Neural progenitor cell (in vitro differentiated cells): ENCODE results near the gene GABBR2. TPM values are rescaled to one million over a fixed set of nuclear protein-coding genes. Genes with fewer than 3 reads are reported as not detected.

Source experiments
- DNase-seq: peaks from one replicate; pipeline ENCODE4 v3.0.0-alpha.2; 2016; ENCODE audit warnings: low spot score
- H2AFZ ChIP-seq: fragments of 200-600 bp; sonication (generic); replicated peaks from 2 replicates; pipeline ENCODE4 v1.6.1; 2016; ENCODE audit warnings: antibody characterized with exemption
- H3F3A ChIP-seq: fragments of 200-600 bp; sonication (generic); 2 replicates; pipeline ENCODE4 v1.6.1; 2016; ENCODE audit warnings: antibody characterized with exemption, low read depth
- H3K27ac ChIP-seq: fragments of 200-600 bp; sonication (generic); 2 replicates; pipeline ENCODE4 v1.5.1; 2016; ENCODE audit warnings: mild to moderate bottlenecking
- H3K27me3 ChIP-seq: fragments of 200-600 bp; sonication (generic); 2 replicates; pipeline ENCODE4 v1.6.1; 2016; ENCODE audit warnings: mild to moderate bottlenecking, moderate library complexity
- H3K36me3 ChIP-seq: fragments of 200-600 bp; sonication (generic); 2 replicates; pipeline ENCODE4 v1.5.1; 2016
- H3K4me1 ChIP-seq: fragments of 200-600 bp; sonication (generic); 2 replicates; pipeline ENCODE4 v1.6.1; 2016; ENCODE audit warnings: mixed run types
- H3K4me2 ChIP-seq: fragments of 200-600 bp; sonication (generic); 2 replicates; pipeline ENCODE4 v1.6.1; 2016
- H3K4me3 ChIP-seq: fragments of 200-600 bp; sonication (generic); 2 replicates; pipeline ENCODE4 v1.5.1; 2016
- H3K79me2 ChIP-seq: fragments of 200-600 bp; sonication (generic); 2 replicates; pipeline ENCODE4 v1.6.1; 2016; ENCODE audit warnings: low read depth
- H3K9ac ChIP-seq: fragments of 200-600 bp; sonication (generic); 2 replicates; pipeline ENCODE4 v1.6.1; 2016
- H3K9me3 ChIP-seq: fragments of 200-600 bp; sonication (generic); 2 replicates; pipeline ENCODE4 v1.5.1; 2016; ENCODE audit warnings: low read depth
- H4K20me1 ChIP-seq: fragments of 200-600 bp; sonication (generic); 2 replicates; pipeline ENCODE4 v1.6.1; 2016; ENCODE audit warnings: low read depth
- H3K27ac Mint-ChIP-seq: 3 replicates; pipeline ENCODE4 v1.8.0; 2021; ENCODE audit warnings: mixed read lengths
- H3K27me3 Mint-ChIP-seq: 2 replicates; pipeline ENCODE4 v1.8.0; 2022; ENCODE audit warnings: low read depth, mild to moderate bottlenecking, inconsistent platforms, moderate library complexity, mixed read lengths; ENCODE audit not compliant: insufficient read depth
- H3K36me3 Mint-ChIP-seq: 3 replicates; pipeline ENCODE4 v1.8.0; 2021; ENCODE audit warnings: mixed read lengths
- H3K4me1 Mint-ChIP-seq: 3 replicates; pipeline ENCODE4 v1.8.0; 2021; ENCODE audit warnings: mixed read lengths
- H3K4me3 Mint-ChIP-seq: 3 replicates; pipeline ENCODE4 v1.8.0; 2021; ENCODE audit warnings: mild to moderate bottlenecking, moderate library complexity, mixed read lengths
- H3K9me3 Mint-ChIP-seq: 3 replicates; pipeline ENCODE4 v1.8.0; 2020; ENCODE audit warnings: mixed read lengths
- CTCF ChIP-seq: fragments of 200-600 bp; sonication (generic); IDR thresholded peaks from 2 replicates; pipeline ENCODE4 v1.5.1; 2017; ENCODE audit warnings: antibody characterized with exemption, mild to moderate bottlenecking
- EZH2 ChIP-seq: fragments of 200-600 bp; sonication (generic); IDR thresholded peaks from 2 replicates; pipeline ENCODE4 v1.6.1; 2017; ENCODE audit warnings: antibody characterized with exemption, mild to moderate bottlenecking, moderate library complexity
- EZH2phosphoT487 ChIP-seq: fragments of 200-600 bp; sonication (generic); IDR thresholded peaks from 2 replicates; pipeline ENCODE4 v1.6.1; 2017; ENCODE audit warnings: antibody characterized with exemption
- total RNA-seq: library from RNA; depleted of rRNA; stranded (reverse); fragments of >200 nt; gene quantifications from 2 replicates; pipeline ENCODE4 v1.2.3, GENCODE V29; 2015; ENCODE audit warnings: low replicate concordance

Gene GABBR2
- total RNA-seq, 1 donor from 2014 or later: not detected

- Mint-ChIP-seq H3K4me3 (no peak overlapping the region), H3K36me3 (no peaks in the 10 kb centered on the region), H3K4me1 (peaks cover 9% of the 10 kb centered on the region), H3K9me3 (no peaks in the 10 kb centered on the region), H3K27me3 (peaks cover 2% of the 10 kb centered on the region), H3K27ac (no peak overlapping the region)
- DNase-seq: no peak
- no peaks in the 10 kb centered on the region for H3K36me3 ChIP-seq
- H3K9ac ChIP-seq: no peak overlapping the region
- H2AFZ ChIP-seq: no peak overlapping the region
- no peak overlapping the region for H3K4me2 ChIP-seq
- H3K9me3 ChIP-seq: no peaks in the 10 kb centered on the region
- no peak overlapping the region for H3K27ac ChIP-seq
- no peak for TF ChIP-seq CTCF
- no peak for TF ChIP-seq EZH2phosphoT487
- no peak for TF ChIP-seq EZH2
- no peaks in the 10 kb centered on the region for H3K4me1 ChIP-seq
- H3F3A ChIP-seq: no peaks in the 10 kb centered on the region
- no peaks in the 10 kb centered on the region for H3K27me3 ChIP-seq
- H3K4me3 ChIP-seq: no peak overlapping the region
- H3K79me2 ChIP-seq: no peaks in the 10 kb centered on the region
- H4K20me1 ChIP-seq: no peaks in the 10 kb centered on the region
Measured at GRCh38 chr9:98614941-98615340, 93.8 kb downstream of the GABBR2 start.

- Mint-ChIP-seq H3K27me3 (peaks cover 2% of the 10 kb centered on the region), H3K36me3 (no peaks in the 10 kb centered on the region)
- TF ChIP-seq EZH2: no peak
- no peak for TF ChIP-seq CTCF
Measured at GRCh38 chr9:98612061-98612752, 96.5 kb downstream of the GABBR2 start.

GRCh38 chr9:98611319-98611718 lies 97.4 kb downstream of the GABBR2 start:
- Mint-ChIP-seq H3K9me3 (no peaks in the 10 kb centered on the region), H3K27me3 (peaks cover 2% of the 10 kb centered on the region), H3K4me3 (no peak overlapping the region), H3K27ac (no peak overlapping the region), H3K36me3 (no peaks in the 10 kb centered on the region), H3K4me1 (peaks cover 9% of the 10 kb centered on the region)
- Histone ChIP-seq H3K27ac (no peak overlapping the region), H3K9me3 (no peaks in the 10 kb centered on the region), H3K4me3 (no peak overlapping the region), H3F3A (no peaks in the 10 kb centered on the region), H3K79me2 (no peaks in the 10 kb centered on the region), H3K4me1 (no peaks in the 10 kb centered on the region), H2AFZ (no peak overlapping the region), H4K20me1 (no peaks in the 10 kb centered on the region), H3K36me3 (no peaks in the 10 kb centered on the region), H3K9ac (no peak overlapping the region), H3K27me3 (no peaks in the 10 kb centered on the region), H3K4me2 (no peak overlapping the region)
- no peak for DNase-seq
- TF ChIP-seq CTCF (no peak), EZH2 (no peak), EZH2phosphoT487 (no peak)

More at GRCh38 chr9:98612061-98612752, 96.5 kb downstream of the GABBR2 start:
- H3K36me3 ChIP-seq: no peaks in the 10 kb centered on the region
- Mint-ChIP-seq H3K4me3 (no peak overlapping the region), H3K27ac (no peak overlapping the region), H3K9me3 (no peaks in the 10 kb centered on the region), H3K4me1 (peaks cover 9% of the 10 kb centered on the region)
- no peaks in the 10 kb centered on the region for H3K9me3 ChIP-seq
- no peaks in the 10 kb centered on the region for H3F3A ChIP-seq
- no peaks in the 10 kb centered on the region for H3K4me1 ChIP-seq
- DNase-seq: no peak
- H3K9ac ChIP-seq: no peak overlapping the region
- H2AFZ ChIP-seq: no peak overlapping the region
- no peaks in the 10 kb centered on the region for H4K20me1 ChIP-seq
- H3K4me2 ChIP-seq: no peak overlapping the region
- no peak overlapping the region for H3K4me3 ChIP-seq
- no peaks in the 10 kb centered on the region for H3K79me2 ChIP-seq
- no peak overlapping the region for H3K27ac ChIP-seq
- no peaks in the 10 kb centered on the region for H3K27me3 ChIP-seq
